GM23338 (cell line): ENCODE measurements around the gene CCDC69. TPM values are rescaled to one million over a fixed set of nuclear protein-coding genes. Genes with fewer than 3 reads are reported as not detected.

Experiments used
- ATAC-seq: fragments of 200-7000 bp; cut with Tn5 transposase; 3 replicates; pipeline ENCODE4 v1.9.1; 2020
- DNase-seq: peaks from one replicate; pipeline ENCODE4 v3.0.0-alpha.2; 2015; ENCODE audit warnings: low spot score
- H2AFZ ChIP-seq: fragments of 200-600 bp; sonication (generic); 2 replicates; pipeline ENCODE4 v1.8.0; 2016; ENCODE audit warnings: antibody characterized with exemption, mild to moderate bottlenecking, moderate library complexity
- H3F3A ChIP-seq: fragments of 200-600 bp; sonication (generic); replicated peaks from 2 replicates; pipeline ENCODE4 v1.8.0; 2017; ENCODE audit warnings: antibody characterized with exemption, mixed run types, low read depth
- H3K27ac ChIP-seq: fragments of 200-600 bp; sonication (generic); 2 replicates; pipeline ENCODE4 v1.6.1; 2016; ENCODE audit warnings: low read depth
- H3K27me3 ChIP-seq: fragments of 200-600 bp; sonication (generic); 2 replicates; pipeline ENCODE4 v1.8.0; 2016; ENCODE audit warnings: mild to moderate bottlenecking, mixed run types, moderate library complexity; ENCODE audit not compliant: insufficient read depth
- H3K36me3 ChIP-seq: fragments of 200-600 bp; sonication (generic); 2 replicates; pipeline ENCODE4 v1.8.0; 2016; ENCODE audit warnings: mild to moderate bottlenecking; ENCODE audit not compliant: insufficient read depth
- H3K4me1 ChIP-seq: fragments of 200-600 bp; sonication (generic); 2 replicates; pipeline ENCODE4 v1.8.0; 2016; ENCODE audit warnings: mild to moderate bottlenecking, moderate library complexity; ENCODE audit not compliant: insufficient read depth
- H3K4me2 ChIP-seq: fragments of 200-600 bp; sonication (generic); 2 replicates; pipeline ENCODE4 v1.7.1; 2017; ENCODE audit warnings: mixed run types
- H3K4me3 ChIP-seq: fragments of 200-600 bp; sonication (generic); 2 replicates; pipeline ENCODE4 v1.6.1; 2016; ENCODE audit warnings: mixed run types
- H3K79me2 ChIP-seq: fragments of 200-600 bp; sonication (generic); replicated peaks from 2 replicates; pipeline ENCODE4 v1.8.0; 2017; ENCODE audit warnings: mild to moderate bottlenecking; ENCODE audit not compliant: insufficient read depth
- H3K9me2 ChIP-seq: fragments of 200-600 bp; sonication (generic); 2 replicates; pipeline ENCODE4 v1.8.0; 2017; ENCODE audit not compliant: insufficient read depth
- H4K20me1 ChIP-seq: fragments of 200-600 bp; sonication (generic); replicated peaks from 2 replicates; pipeline ENCODE4 v1.8.0; 2017; ENCODE audit warnings: mild to moderate bottlenecking; ENCODE audit not compliant: insufficient read depth
- H3K27ac Mint-ChIP-seq: 2 replicates; pipeline ENCODE4 v1.8.0; 2020; ENCODE audit warnings: inconsistent platforms, mild to moderate bottlenecking, moderate library complexity, mixed read lengths
- H3K27me3 Mint-ChIP-seq: 3 replicates; pipeline ENCODE4 v1.8.0; 2022; ENCODE audit warnings: low read depth, mild to moderate bottlenecking, moderate library complexity, mixed read lengths, inconsistent platforms; ENCODE audit not compliant: insufficient read depth, poor library complexity
- H3K36me3 Mint-ChIP-seq: 3 replicates; pipeline ENCODE4 v1.8.0; 2021; ENCODE audit warnings: low read depth, mild to moderate bottlenecking, inconsistent platforms, moderate library complexity, mixed read lengths
- H3K4me1 Mint-ChIP-seq: 3 replicates; pipeline ENCODE4 v1.8.0; 2020; ENCODE audit warnings: mild to moderate bottlenecking, inconsistent platforms, mixed read lengths
- H3K4me3 Mint-ChIP-seq: 3 replicates; pipeline ENCODE4 v1.8.0; 2021; ENCODE audit warnings: moderate library complexity, mild to moderate bottlenecking, inconsistent platforms, mixed read lengths
- H3K9me3 Mint-ChIP-seq: 3 replicates; pipeline ENCODE4 v1.8.0; 2020; ENCODE audit warnings: moderate library complexity, mild to moderate bottlenecking, inconsistent platforms, mixed read lengths
- CREB1 ChIP-seq: fragments of 250-450 bp; sonication (Bioruptor Pico); IDR thresholded peaks from 2 replicates; pipeline ENCODE4 v1.5.0; 2020; ENCODE audit warnings: low read depth, mild to moderate bottlenecking, moderate library complexity
- CTCF ChIP-seq, 2 experiments: fragments of 200-600 bp in 1 of 2; sonication (generic) in 1 of 2; conservative IDR thresholded peaks; 2 replicates each; pipeline versions ENCODE4 v1.5.1 to v1.6.1; 2016 to 2017; ENCODE audit warnings: antibody characterized with exemption in 2 of 2, low read depth in 2 of 2, mild to moderate bottlenecking in 2 of 2, moderate library complexity in 1 of 2
- ETS1 ChIP-seq: IDR thresholded peaks from 2 replicates; pipeline ENCODE4 v1.6.1; 2016; ENCODE audit warnings: antibody characterized with exemption
- EZH2 ChIP-seq: fragments of 200-600 bp; sonication (generic); IDR thresholded peaks from one replicate; pipeline ENCODE4 v1.8.0; 2017; ENCODE audit warnings: antibody characterized with exemption, mild to moderate bottlenecking, low read depth; ENCODE audit not compliant: unreplicated experiment
- EZH2phosphoT487 ChIP-seq: fragments of 200-600 bp; sonication (generic); IDR thresholded peaks from one replicate; pipeline ENCODE4 v1.8.1; 2018; ENCODE audit warnings: antibody characterized with exemption; ENCODE audit not compliant: unreplicated experiment
- JUNB ChIP-seq: IDR thresholded peaks from one replicate; pipeline ENCODE4 v1.6.1; 2016; ENCODE audit warnings: antibody characterized with exemption; ENCODE audit not compliant: unreplicated experiment
- NANOG ChIP-seq: IDR thresholded peaks from 2 replicates; pipeline ENCODE4 v1.6.1; 2016; ENCODE audit warnings: antibody characterized with exemption, borderline replicate concordance
- POLR2AphosphoS5 ChIP-seq: IDR thresholded peaks from 2 replicates; pipeline ENCODE4 v1.6.1; 2016; ENCODE audit warnings: antibody characterized with exemption, low read depth
- REST ChIP-seq: IDR thresholded peaks from one replicate; pipeline ENCODE4 v1.6.1; 2018; ENCODE audit warnings: antibody characterized with exemption; ENCODE audit not compliant: unreplicated experiment
- STAT1 ChIP-seq: IDR thresholded peaks from one replicate; pipeline ENCODE4 v1.6.1; 2016; ENCODE audit warnings: antibody characterized with exemption; ENCODE audit not compliant: unreplicated experiment
- ZNF114 ChIP-seq: fragments of 250-450 bp; sonication (Bioruptor Pico); IDR thresholded peaks from 2 replicates; pipeline ENCODE4 v1.5.0; 2020; ENCODE audit warnings: mild to moderate bottlenecking, moderate library complexity
- ZNF331 ChIP-seq: fragments of 250-450 bp; sonication (Bioruptor Pico); IDR thresholded peaks from 2 replicates; pipeline ENCODE4 v1.5.0; 2020; ENCODE audit warnings: low read depth, mild to moderate bottlenecking, moderate library complexity
- ZNF462 ChIP-seq: fragments of 250-450 bp; sonication (Bioruptor Pico); IDR thresholded peaks from 2 replicates; pipeline ENCODE4 v1.5.0; 2020; ENCODE audit warnings: mild to moderate bottlenecking, moderate library complexity
- polyA plus RNA-seq: library from polyadenylated mRNA; unstranded; fragments of >200 nt; fragmentation: Nextera tagmentation; extraction: Ambion mirVana; gene quantifications from 2 replicates; pipeline ENCODE4 v1.2.1, GENCODE V29; 2016
- total RNA-seq: library from RNA; depleted of rRNA; stranded (reverse); fragments of >200 nt; shearing (Covaris generic); gene quantifications from 2 replicates; pipeline ENCODE4 v1.2.3, GENCODE V29; 2014

CCDC69 gene
- total and polyA plus RNA-seq, 2 experiments from 2014 or later, result 2.7 to 5.3 TPM

GRCh38 chr5:151148583-151148982, 75.3 kb downstream of the CCDC69 start:
- H3K27ac Mint-ChIP-seq, result no peak overlapping the region
- Histone ChIP-seq H3K4me1 (peaks cover 2% of the 10 kb centered on the region; the same call in 1 of the 2 replicates), H3K79me2 (no peaks in the 10 kb centered on the region; the same call in 1 of the 2 replicates), H3K4me3 (no peak overlapping the region), H3F3A (no peaks in the 10 kb centered on the region), H2AFZ (no peak overlapping the region), H3K36me3 (no peaks in the 10 kb centered on the region; the same call in 1 of the 2 replicates), H3K4me2 (no peak overlapping the region), H3K9me2 (no peaks in the 10 kb centered on the region), H4K20me1 (peaks cover 14% of the 10 kb centered on the region), H3K27me3 (no peaks in the 10 kb centered on the region), H3K27ac (no peak overlapping the region)
- H3K36me3 Mint-ChIP-seq, result no peaks in the 10 kb centered on the region; the same call in 2 of the 3 replicates
- ATAC-seq (no peak), DNase-seq (no peak)
- H3K27me3 Mint-ChIP-seq, result peaks cover 2% of the 10 kb centered on the region
- no peaks in the 10 kb centered on the region for H3K9me3 Mint-ChIP-seq
- H3K4me3 Mint-ChIP-seq, result no peak overlapping the region
- TF ChIP-seq POLR2AphosphoS5 (no peak), ZNF331 (CRISPR knock-in tag) (no peak), ETS1 (no peak), ZNF114 (CRISPR knock-in tag) (no peak), NANOG (no peak), STAT1 (no peak), CTCF (conservative IDR thresholded peaks at IDR 0.05; ENCODE audit: low read depth in 2 of 2) (no peak), EZH2 (no peak), EZH2phosphoT487 (no peak), REST (no peak), JUNB (no peak), ZNF462 (no peak), CREB1 (CRISPR knock-in tag) (no peak)
- H3K4me1 Mint-ChIP-seq, result peaks cover 14% of the 10 kb centered on the region
